ENCODE measurements around the gene C6orf47.

- TF ChIP-seq MAFK (IDR thresholded peaks at IDR 0.05; ENCODE audit: partially characterized antibody) (no peak), CTCF (IDR thresholded peaks at IDR 0.05) (no peak), SMC3 (IDR thresholded peaks at IDR 0.05) (no peak), CEBPB (IDR thresholded peaks at IDR 0.05) (no peak), SREBF2 (IDR thresholded peaks at IDR 0.05) (no peak), EP300 (IDR thresholded peaks at IDR 0.05) (no peak), RNF2 (IDR thresholded peaks at IDR 0.05; ENCODE audit: borderline replicate concordance, low read depth) (no peak), HMGXB4 (CRISPR knock-in tag; IDR thresholded peaks at IDR 0.05; ENCODE audit: borderline replicate concordance) (no peak)
Observed at GRCh38 chr6:31657406-31658157, 3.0 kb downstream of the C6orf47 start.

Data from A549 (cell line).